SK-N-MC (cell line): ENCODE measurements around the gene SPSB1.
"Not testable (repeated sequence)": the region's sequence is repeated elsewhere in the genome, so short reads cannot be mapped to it uniquely, and the experiment has no call there.

Experiments
- EZH2 ChIP-seq: fragments of 200-600 bp; sonication (generic); IDR thresholded peaks from one replicate; pipeline ENCODE4 v1.6.1; 2017; ENCODE audit warnings: antibody characterized with exemption
- FOXP2 ChIP-seq: optimal IDR thresholded peaks from 2 replicates; pipeline ENCODE3; 2011; ENCODE audit warnings: mild to moderate bottlenecking, moderate library complexity; ENCODE audit not compliant: insufficient read depth; ENCODE audit errors: extremely low read length, control extremely low read depth
- POLR2AphosphoS5 ChIP-seq: IDR thresholded peaks from 2 replicates; pipeline ENCODE4 v1.6.1; 2012; ENCODE audit warnings: mild to moderate bottlenecking, low read depth, low read length, borderline replicate concordance

DNA sequence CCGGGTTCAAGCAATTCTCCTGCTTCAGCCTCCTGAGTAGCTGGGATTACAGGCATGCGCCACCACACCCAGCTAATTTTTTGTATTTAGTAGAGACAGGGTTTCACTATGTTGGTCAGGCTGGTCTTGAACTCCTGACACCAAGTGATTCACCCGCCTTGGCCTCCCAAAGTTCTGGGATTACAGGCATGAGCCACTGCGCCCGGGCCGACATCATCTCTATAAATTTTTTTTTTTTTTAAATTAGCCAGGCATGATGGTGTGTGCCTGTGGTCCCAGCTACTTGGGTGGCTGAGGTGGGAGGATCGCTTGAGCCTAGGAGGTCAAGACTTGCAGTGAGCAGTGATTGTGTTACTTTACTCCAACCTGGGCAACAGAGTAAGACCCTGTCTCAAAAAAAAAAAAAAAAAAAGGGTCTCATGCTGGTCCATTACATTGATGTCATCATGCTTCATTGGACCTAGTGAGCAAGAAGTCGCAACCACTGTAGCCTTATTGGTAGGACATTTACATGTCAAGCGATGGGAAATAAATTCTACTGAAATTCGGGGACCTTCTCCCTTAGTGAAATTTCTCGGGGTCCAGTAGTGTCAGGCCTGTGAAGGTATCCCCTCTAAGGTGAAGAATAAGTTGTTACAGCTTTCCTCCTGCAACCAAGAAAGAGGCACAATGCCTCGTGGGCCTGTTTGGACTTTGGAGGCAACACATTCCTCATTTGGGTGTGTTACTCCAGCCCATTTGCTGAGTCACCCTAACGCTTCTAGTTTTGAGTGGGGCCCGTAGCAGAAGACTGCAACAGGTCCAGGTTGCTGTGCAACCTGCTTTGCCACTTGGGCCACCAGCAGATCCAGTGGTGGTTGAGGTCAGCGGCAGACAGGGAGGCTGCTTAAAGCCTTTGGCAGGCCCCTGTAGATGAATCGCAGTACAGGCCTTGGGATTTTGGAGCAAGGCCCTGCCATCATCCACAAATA is 7.2 kb downstream of the SPSB1 start:
- TF ChIP-seq EZH2, POLR2AphosphoS5, FOXP2: not testable (repeated sequence)
